Osteoblast (primary cell): ENCODE measurements around the gene TMEM129. TPM values are rescaled to one million over a fixed set of nuclear protein-coding genes. Genes with fewer than 3 reads are reported as not detected.
"Not testable (repeated sequence)": the region's sequence is repeated elsewhere in the genome, so short reads cannot be mapped to it uniquely, and the experiment has no call there.

Experiments
- DNase-seq: peaks from one replicate; pipeline ENCODE4 v3.0.0; 2011; ENCODE audit warnings: low spot score, mixed read lengths; ENCODE audit not compliant: insufficient read length; ENCODE audit errors: missing footprints
- H2AFZ ChIP-seq: 2 replicates; pipeline ENCODE4 v1.6.0; 2011; ENCODE audit warnings: mild to moderate bottlenecking, low read length
- H3K27ac ChIP-seq: 2 replicates; pipeline ENCODE4 v1.5.1; 2011; ENCODE audit warnings: mild to moderate bottlenecking, low read depth, low read length, moderate library complexity
- H3K27me3 ChIP-seq: 2 replicates; pipeline ENCODE4 v1.6.0; 2012; ENCODE audit warnings: mild to moderate bottlenecking, control low read depth, inconsistent platforms, low read length, moderate library complexity; ENCODE audit not compliant: insufficient read depth
- H3K36me3 ChIP-seq: 2 replicates; pipeline ENCODE4 v1.5.1; 2011; ENCODE audit warnings: mild to moderate bottlenecking, low read length, control low read depth, moderate library complexity; ENCODE audit not compliant: insufficient read depth
- H3K4me1 ChIP-seq: 2 replicates; pipeline ENCODE4 v1.5.1; 2011; ENCODE audit warnings: mild to moderate bottlenecking, low read length, control low read depth, moderate library complexity; ENCODE audit not compliant: insufficient read depth
- H3K4me2 ChIP-seq: 2 replicates; pipeline ENCODE4 v1.6.0; 2011; ENCODE audit warnings: mild to moderate bottlenecking, low read length; ENCODE audit not compliant: insufficient read depth
- H3K4me3 ChIP-seq: fragments of 200-600 bp; sonication (generic); 3 replicates; pipeline ENCODE4 v1.5.1; 2012; ENCODE audit warnings: mild to moderate bottlenecking, low read length, inconsistent platforms; ENCODE audit not compliant: insufficient read depth
- H3K79me2 ChIP-seq: 2 replicates; pipeline ENCODE4 v1.6.0; 2012; ENCODE audit warnings: mild to moderate bottlenecking, low read length, control low read depth, inconsistent platforms; ENCODE audit not compliant: insufficient read depth
- H3K9me3 ChIP-seq: 2 replicates; pipeline ENCODE4 v1.5.1; 2011; ENCODE audit warnings: low read depth, low read length, control low read depth
- H4K20me1 ChIP-seq: 2 replicates; pipeline ENCODE4 v1.6.0; 2012; ENCODE audit warnings: mild to moderate bottlenecking, low read length, control low read depth; ENCODE audit not compliant: insufficient read depth
- total RNA-seq: library from RNA; depleted of rRNA; stranded (reverse); fragments of >200 nt; gene quantifications from 2 replicates; pipeline ENCODE4 v1.2.3, GENCODE V29; 2012
- TF ChIP-seq, protein P1 (sequence below): IDR thresholded peaks from 2 replicates; pipeline ENCODE4 v1.5.1; 2011; ENCODE audit warnings: mild to moderate bottlenecking, low read depth, low read length, moderate library complexity; ENCODE audit errors: extremely low read depth

TMEM129 gene
- total RNA-seq, 1 donor: 38.0 TPM

DNA sequence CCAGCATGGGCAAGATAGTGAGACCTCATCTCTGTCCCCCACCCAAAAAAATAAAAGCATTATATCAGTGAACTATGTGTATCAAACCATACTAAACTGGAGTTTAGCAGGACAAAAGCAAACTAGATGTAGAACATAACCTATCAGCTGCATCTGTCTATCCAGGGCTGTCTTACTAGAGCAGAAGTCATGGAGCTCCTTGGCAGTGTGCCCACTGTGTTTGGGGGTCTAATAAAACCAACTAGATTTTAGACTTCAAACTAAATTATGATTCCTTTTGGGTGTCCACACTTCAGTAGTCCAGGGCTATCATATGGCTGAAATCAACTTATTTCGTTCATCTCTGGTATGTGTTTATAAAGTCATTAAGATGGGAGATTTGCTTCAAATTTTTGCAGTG, 17.3 kb downstream of the TMEM129 start:
- DNase-seq: no peak
- Histone ChIP-seq H3K36me3 (peaks cover 43% of the 10 kb centered on the region), H3K9me3 (no peaks in the 10 kb centered on the region), H3K79me2 (peaks cover 87% of the 10 kb centered on the region), H3K4me1 (peaks cover 4% of the 10 kb centered on the region), H3K4me3 (no peak overlapping the region), H2AFZ (no peak overlapping the region), H3K27me3 (no peaks in the 10 kb centered on the region), H4K20me1 (peaks cover 14% of the 10 kb centered on the region), H3K27ac (no peak overlapping the region), H3K4me2 (no peak overlapping the region)
- TF ChIP-seq, protein P1, sequence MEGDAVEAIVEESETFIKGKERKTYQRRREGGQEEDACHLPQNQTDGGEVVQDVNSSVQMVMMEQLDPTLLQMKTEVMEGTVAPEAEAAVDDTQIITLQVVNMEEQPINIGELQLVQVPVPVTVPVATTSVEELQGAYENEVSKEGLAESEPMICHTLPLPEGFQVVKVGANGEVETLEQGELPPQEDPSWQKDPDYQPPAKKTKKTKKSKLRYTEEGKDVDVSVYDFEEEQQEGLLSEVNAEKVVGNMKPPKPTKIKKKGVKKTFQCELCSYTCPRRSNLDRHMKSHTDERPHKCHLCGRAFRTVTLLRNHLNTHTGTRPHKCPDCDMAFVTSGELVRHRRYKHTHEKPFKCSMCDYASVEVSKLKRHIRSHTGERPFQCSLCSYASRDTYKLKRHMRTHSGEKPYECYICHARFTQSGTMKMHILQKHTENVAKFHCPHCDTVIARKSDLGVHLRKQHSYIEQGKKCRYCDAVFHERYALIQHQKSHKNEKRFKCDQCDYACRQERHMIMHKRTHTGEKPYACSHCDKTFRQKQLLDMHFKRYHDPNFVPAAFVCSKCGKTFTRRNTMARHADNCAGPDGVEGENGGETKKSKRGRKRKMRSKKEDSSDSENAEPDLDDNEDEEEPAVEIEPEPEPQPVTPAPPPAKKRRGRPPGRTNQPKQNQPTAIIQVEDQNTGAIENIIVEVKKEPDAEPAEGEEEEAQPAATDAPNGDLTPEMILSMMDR: no peak

DNA sequence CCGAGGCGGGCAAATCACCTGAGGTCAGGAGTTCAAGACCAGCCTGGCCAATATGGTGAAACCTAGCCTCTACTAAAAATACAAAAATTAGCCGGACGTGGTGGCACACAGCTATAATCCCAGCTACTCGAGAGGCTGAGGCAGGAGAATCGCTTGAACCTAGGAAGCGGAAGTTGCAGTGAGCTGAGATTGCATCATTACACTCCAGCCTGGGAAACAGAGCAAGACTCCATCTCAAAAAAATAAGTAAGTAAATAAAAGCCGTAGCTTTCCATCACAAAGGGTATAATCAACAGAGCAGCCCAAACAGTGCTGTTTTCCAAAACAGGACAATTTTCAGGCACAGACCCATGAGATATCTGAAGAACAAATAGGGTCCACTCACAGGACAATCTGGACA, 19.5 kb downstream of the TMEM129 start:
- not testable (repeated sequence) for H2AFZ ChIP-seq, H3K9me3 ChIP-seq, H3K4me3 ChIP-seq, H3K4me2 ChIP-seq, H3K4me1 ChIP-seq, H3K27me3 ChIP-seq, DNase-seq, H3K27ac ChIP-seq
- Histone ChIP-seq H3K79me2 (peaks cover 76% of the 10 kb centered on the region), H4K20me1 (peaks cover 14% of the 10 kb centered on the region), H3K36me3 (peaks cover 54% of the 10 kb centered on the region)

- peaks cover 8% of the 10 kb centered on the region for H4K20me1 ChIP-seq
- TF ChIP-seq, protein P1: no peak
- no peaks in the 10 kb centered on the region for H3K9me3 ChIP-seq
- no peak overlapping the region for H3K4me2 ChIP-seq
- H3K27me3 ChIP-seq: no peaks in the 10 kb centered on the region
- H3K79me2 ChIP-seq: peaks cover 21% of the 10 kb centered on the region
- peaks cover 78% of the 10 kb centered on the region for H3K36me3 ChIP-seq
- peak; percentile 19 for DNase-seq
- no peak overlapping the region for H3K4me3 ChIP-seq
- H3K4me1 ChIP-seq: no peaks in the 10 kb centered on the region
- H3K27ac ChIP-seq: no peak overlapping the region
- no peak overlapping the region for H2AFZ ChIP-seq
These were observed 25.2 kb downstream of the TMEM129 start for GRCh38 chr4:1695913-1696312.

GRCh38 chr4:1693131-1693896, 27.8 kb downstream of the TMEM129 start:
- H2AFZ ChIP-seq: no peak overlapping the region
- no peaks in the 10 kb centered on the region for H3K4me1 ChIP-seq
- H3K27ac ChIP-seq: no peak overlapping the region
- peak; percentile 79 for DNase-seq
- peaks cover 67% of the 10 kb centered on the region for H3K36me3 ChIP-seq
- TF ChIP-seq, protein P1: peak; percentile 95
- H3K27me3 ChIP-seq: no peaks in the 10 kb centered on the region
- no peaks in the 10 kb centered on the region for H3K9me3 ChIP-seq
- no peak overlapping the region for H3K4me2 ChIP-seq
- no peaks in the 10 kb centered on the region for H4K20me1 ChIP-seq
- peaks cover 4% of the 10 kb centered on the region for H3K79me2 ChIP-seq
- H3K4me3 ChIP-seq: no peak overlapping the region
